GM08714 (cell line): ENCODE data around the gene HCFC1.

Experiments used
- H3K4me3 ChIP-seq: fragments of 200-500 bp; sonication (Bioruptor generic); 2 replicates; pipeline ENCODE4 v1.5.1; 2014; ENCODE audit warnings: mild to moderate bottlenecking, low read length, inconsistent platforms
- ZNF274 ChIP-seq: IDR thresholded peaks from 2 replicates; pipeline ENCODE4 v1.6.1; 2012; ENCODE audit warnings: mild to moderate bottlenecking, low read depth, low read length

Gene HCFC1

GRCh38 chrX:153935326-153935851 is 36.2 kb downstream of the HCFC1 start:
- TF ChIP-seq ZNF274: no peak
- peak overlapping the region; percentile 48; the same call in 1 of the 2 replicates for H3K4me3 ChIP-seq

DNA sequence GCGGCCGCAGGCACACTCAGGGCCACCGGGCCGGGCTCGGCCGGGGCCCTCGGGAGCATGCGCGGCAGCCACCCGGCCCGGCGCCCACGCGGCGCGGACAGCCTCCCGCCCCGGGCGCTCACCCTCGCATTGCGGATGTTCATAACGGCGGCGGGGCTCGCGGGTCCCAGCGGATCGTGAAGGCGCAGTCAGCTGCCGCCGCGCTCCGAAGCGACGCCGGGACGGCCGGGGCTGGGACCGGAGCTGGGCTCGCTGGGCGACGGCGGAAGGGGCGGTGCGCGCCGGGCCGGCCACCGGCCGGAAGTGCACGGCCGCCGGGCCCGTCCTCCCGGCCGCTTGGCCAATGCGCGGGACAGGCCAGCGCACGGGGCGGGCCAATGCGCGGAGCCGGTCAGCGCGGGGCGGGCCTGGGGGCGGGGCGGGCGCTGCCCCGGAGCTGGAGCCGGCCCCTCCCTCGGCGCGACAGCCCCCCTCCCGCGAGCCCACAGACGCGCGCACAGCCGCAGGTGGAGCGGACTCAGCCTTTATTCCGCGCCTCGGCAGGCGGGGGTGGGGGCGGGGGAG is 36.8 kb downstream of the HCFC1 start, which contains the start of gene NAA10:
Gene NAA10, minus strand, starts transcription at position 276 of the 564 bp plus-strand sequence. Its CDS starts 133 bp downstream, at position 143.
- no peak for TF ChIP-seq ZNF274
- H3K4me3 ChIP-seq: peak within 1 kb of the TSS; percentile 65

GRCh38 chrX:153934148-153934761 is 37.4 kb downstream of the HCFC1 start:
- no peak for TF ChIP-seq ZNF274

GRCh38 chrX:153933748-153934147 is 37.9 kb downstream of the HCFC1 start:
- peak overlapping the region; percentile 65 for H3K4me3 ChIP-seq
- no peak for TF ChIP-seq ZNF274

More at GRCh38 chrX:153934148-153934761, 37.4 kb downstream of the HCFC1 start:
- H3K4me3 ChIP-seq: peak overlapping the region; percentile 65

DNA sequence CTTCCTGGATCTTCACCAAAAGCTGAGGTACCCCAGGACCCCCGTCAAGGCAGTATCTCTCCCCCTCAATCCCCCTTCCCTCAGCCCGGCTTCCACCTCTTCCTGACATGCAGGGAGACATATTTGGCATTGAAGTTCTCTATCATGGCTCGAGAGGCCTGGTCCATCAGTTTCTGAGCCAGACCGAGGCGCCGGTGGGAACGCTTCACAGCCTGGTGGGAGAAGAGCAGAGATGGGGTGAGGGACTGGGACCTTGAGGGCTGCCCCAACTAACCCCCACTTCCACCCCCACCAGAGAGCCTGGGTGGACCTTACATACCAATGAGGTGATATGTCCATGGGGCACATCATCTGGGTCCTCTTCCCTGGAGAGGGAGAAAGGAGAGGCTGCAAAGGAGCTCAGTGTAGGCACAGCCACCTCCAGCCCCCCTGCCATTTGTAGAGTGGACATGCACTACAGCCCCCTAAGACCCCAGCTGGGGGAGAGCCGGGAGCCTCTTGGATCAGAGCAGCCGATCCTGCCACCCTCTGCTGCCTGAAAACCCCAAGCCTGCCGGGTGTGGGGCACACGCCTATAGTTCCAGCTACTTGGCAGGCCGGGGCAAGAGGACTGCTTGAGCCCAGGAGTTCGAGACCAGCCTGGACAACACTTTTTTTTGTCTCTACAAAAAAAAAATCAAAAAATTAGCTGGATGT is 39.2 kb downstream of the HCFC1 start:
- no peak for TF ChIP-seq ZNF274
- no peak overlapping the region for H3K4me3 ChIP-seq

- no peak for TF ChIP-seq ZNF274
- no peak overlapping the region for H3K4me3 ChIP-seq
Measured at GRCh38 chrX:153931748-153932147, 39.9 kb downstream of the HCFC1 start.

DNA sequence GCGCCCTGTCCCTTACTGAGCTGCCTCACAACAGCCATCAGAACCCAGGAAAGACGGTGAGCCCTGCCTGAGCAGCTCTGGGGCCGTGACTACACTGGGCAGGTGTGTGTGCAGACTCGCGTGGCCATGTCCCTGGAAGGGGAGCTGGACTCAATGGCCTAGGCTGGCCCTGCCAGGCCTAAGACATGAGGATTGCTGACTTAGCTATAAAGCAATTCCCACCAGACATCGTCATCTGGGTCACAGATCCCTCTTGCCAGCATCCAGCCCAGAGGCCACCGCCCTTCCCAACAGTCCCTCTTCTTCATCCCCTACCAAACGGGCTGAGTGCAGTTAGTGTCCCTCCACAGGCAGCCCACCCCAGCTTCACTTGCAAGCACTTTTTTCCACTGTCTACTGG is 40.5 kb downstream of the HCFC1 start:
- TF ChIP-seq ZNF274: no peak

GRCh38 chrX:153930011-153930910 is 41.4 kb downstream of the HCFC1 start:
- TF ChIP-seq ZNF274: no peak
- H3K4me3 ChIP-seq: no peak overlapping the region

More for the DNA sequence above, 40.5 kb downstream of the HCFC1 start:
- H3K4me3 ChIP-seq: no peak overlapping the region

GRCh38 chrX:153929576-153929975 is 42.0 kb downstream of the HCFC1 start:
- H3K4me3 ChIP-seq: no peak overlapping the region
- no peak for TF ChIP-seq ZNF274

GRCh38 chrX:153928846-153929245 is 42.8 kb downstream of the HCFC1 start:
- H3K4me3 ChIP-seq: peak overlapping the region; percentile 45; the same call in 1 of the 2 replicates
- no peak for TF ChIP-seq ZNF274

GRCh38 chrX:153927922-153928760 is 43.5 kb downstream of the HCFC1 start:
- H3K4me3 ChIP-seq: peak overlapping the region; percentile 55; the same call in 1 of the 2 replicates
- no peak for TF ChIP-seq ZNF274

DNA sequence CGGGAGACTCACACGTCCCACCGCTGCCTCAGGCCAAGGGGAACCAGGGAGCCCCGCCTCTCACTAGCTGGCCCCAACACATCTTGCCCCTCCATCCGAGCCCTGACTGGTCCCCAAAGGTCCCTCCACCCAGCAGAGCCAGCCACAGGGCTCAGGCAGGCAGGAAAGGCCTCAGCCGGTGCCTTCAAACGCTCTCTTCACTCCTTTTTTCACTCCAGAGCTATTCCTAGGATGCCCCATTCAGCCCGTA is 44.0 kb downstream of the HCFC1 start:
- peak overlapping the region; percentile 55; the same call in 1 of the 2 replicates for H3K4me3 ChIP-seq
- TF ChIP-seq ZNF274: no peak
